SU-DHL-6 (cell line): ENCODE data around the gene ZFYVE21.

Source experiments
- EZH2phosphoT487 ChIP-seq: fragments of 200-600 bp; sonication (generic), shearing (Covaris generic); conservative IDR thresholded peaks from 2 replicates; pipeline ENCODE4 v1.6.1; 2018; ENCODE audit warnings: mild to moderate bottlenecking, antibody characterized with exemption, low read length, moderate library complexity, mixed read lengths
- TF ChIP-seq, protein P1 (sequence below): fragments of 200-600 bp; sonication (generic); IDR thresholded peaks from one replicate; pipeline ENCODE4 v1.5.1; 2017; ENCODE audit warnings: antibody characterized with exemption, mild to moderate bottlenecking, low read length, moderate library complexity; ENCODE audit not compliant: insufficient read depth, poor library complexity, severe bottlenecking

DNA sequence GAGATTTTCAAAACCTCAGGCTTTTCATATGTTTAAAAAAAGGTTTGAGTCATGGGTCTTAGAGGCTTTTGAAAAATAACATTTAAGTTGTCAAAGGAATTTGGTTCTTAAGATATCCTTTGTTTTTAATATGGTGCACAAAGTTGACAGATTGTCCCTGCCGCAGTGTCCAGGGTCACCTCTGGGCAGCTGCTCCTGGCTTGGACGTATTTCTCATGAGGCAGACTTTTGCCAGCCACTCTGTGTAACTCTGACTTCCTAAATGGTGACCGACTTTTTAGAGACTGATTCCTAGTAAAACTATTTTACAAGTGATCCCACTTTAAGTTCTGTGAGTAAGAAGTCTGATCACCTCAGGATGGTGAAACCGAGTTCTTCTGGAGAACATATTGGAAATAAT, 27.9 kb upstream of the ZFYVE21 start:
- TF ChIP-seq EZH2phosphoT487, result no peak
- TF ChIP-seq, protein P1, sequence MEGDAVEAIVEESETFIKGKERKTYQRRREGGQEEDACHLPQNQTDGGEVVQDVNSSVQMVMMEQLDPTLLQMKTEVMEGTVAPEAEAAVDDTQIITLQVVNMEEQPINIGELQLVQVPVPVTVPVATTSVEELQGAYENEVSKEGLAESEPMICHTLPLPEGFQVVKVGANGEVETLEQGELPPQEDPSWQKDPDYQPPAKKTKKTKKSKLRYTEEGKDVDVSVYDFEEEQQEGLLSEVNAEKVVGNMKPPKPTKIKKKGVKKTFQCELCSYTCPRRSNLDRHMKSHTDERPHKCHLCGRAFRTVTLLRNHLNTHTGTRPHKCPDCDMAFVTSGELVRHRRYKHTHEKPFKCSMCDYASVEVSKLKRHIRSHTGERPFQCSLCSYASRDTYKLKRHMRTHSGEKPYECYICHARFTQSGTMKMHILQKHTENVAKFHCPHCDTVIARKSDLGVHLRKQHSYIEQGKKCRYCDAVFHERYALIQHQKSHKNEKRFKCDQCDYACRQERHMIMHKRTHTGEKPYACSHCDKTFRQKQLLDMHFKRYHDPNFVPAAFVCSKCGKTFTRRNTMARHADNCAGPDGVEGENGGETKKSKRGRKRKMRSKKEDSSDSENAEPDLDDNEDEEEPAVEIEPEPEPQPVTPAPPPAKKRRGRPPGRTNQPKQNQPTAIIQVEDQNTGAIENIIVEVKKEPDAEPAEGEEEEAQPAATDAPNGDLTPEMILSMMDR, result no peak
